ENCODE data around the gene BAAT. TPM values are rescaled to one million over a fixed set of nuclear protein-coding genes. Genes with fewer than 3 reads are reported as not detected.

BAAT gene
- total and polyA plus RNA-seq, 2 donors from 2014 or later: 0.09 to 0.15 TPM

GRCh38 chr9:101429736-101430135 is 44.9 kb upstream of the BAAT start:
- FAIRE-seq (no peak), DNase-seq (no peak)
- Histone ChIP-seq H3K9ac (ENCODE audit: low read length in 3 of 3) (no peak overlapping the region), H3K27me3 (ENCODE audit: control insufficient read depth, insufficient read depth, low read length) (no peaks in the 10 kb centered on the region), H3K9me3 (ENCODE audit: control insufficient read depth in 2 of 3, insufficient read depth in 1 of 3, low read length in 3 of 3) (no peaks in the 10 kb centered on the region), H3K4me3 (ENCODE audit: low read length in 3 of 3) (peak overlapping the region in 1 of 3 donors; percentile 74), H3K4me1 (ENCODE audit: control insufficient read depth in 2 of 3, insufficient read depth in 2 of 3, low read depth in 1 of 3, low read length in 3 of 3) (no peaks in the 10 kb centered on the region), H3K36me3 (ENCODE audit: control insufficient read depth in 2 of 3, insufficient read depth in 3 of 3, low read length in 3 of 3) (peaks cover 0 to 57% (median 10%) of the 10 kb centered on the region in 3 donors), H3K27ac (ENCODE audit: low read depth in 2 of 2, low read length in 2 of 2) (peak overlapping the region in 1 of 2 donors; percentile 15)
- no peak for TF ChIP-seq CTCF (IDR thresholded peaks at IDR 0.05; ENCODE audit: borderline replicate concordance, extremely low read depth, insufficient read depth)
- intact Hi-C loops (cut with DNase I): no loop called here

GRCh38 chr9:101428909-101429308 is 44.1 kb upstream of the BAAT start:
- Histone ChIP-seq H3K4me3 (ENCODE audit: low read length in 3 of 3) (no peak overlapping the region), H3K27me3 (ENCODE audit: control insufficient read depth, insufficient read depth, low read length) (no peaks in the 10 kb centered on the region), H3K9me3 (ENCODE audit: control insufficient read depth in 2 of 3, insufficient read depth in 1 of 3, low read length in 3 of 3) (no peaks in the 10 kb centered on the region), H3K27ac (ENCODE audit: low read depth in 2 of 2, low read length in 2 of 2) (peak overlapping the region in 1 of 2 donors; percentile 10), H3K36me3 (ENCODE audit: control insufficient read depth in 2 of 3, insufficient read depth in 3 of 3, low read length in 3 of 3) (peaks cover 0 to 50% (median 10%) of the 10 kb centered on the region in 3 donors), H3K4me1 (ENCODE audit: control insufficient read depth in 2 of 3, insufficient read depth in 2 of 3, low read depth in 1 of 3, low read length in 3 of 3) (no peaks in the 10 kb centered on the region), H3K9ac (ENCODE audit: low read length in 3 of 3) (no peak overlapping the region)
- no peak for FAIRE-seq
- DNase-seq: no peak
- intact Hi-C loops (cut with DNase I): no loop called here
- no peak for TF ChIP-seq CTCF (IDR thresholded peaks at IDR 0.05; ENCODE audit: borderline replicate concordance, extremely low read depth, insufficient read depth)

- Histone ChIP-seq H3K27me3 (ENCODE audit: control insufficient read depth, insufficient read depth, low read length) (no peaks in the 10 kb centered on the region), H3K36me3 (ENCODE audit: control insufficient read depth in 2 of 3, insufficient read depth in 3 of 3, low read length in 3 of 3) (peaks cover 0 to 50% (median 10%) of the 10 kb centered on the region in 3 donors), H3K27ac (ENCODE audit: low read depth in 2 of 2, low read length in 2 of 2) (no peak overlapping the region), H3K9me3 (ENCODE audit: control insufficient read depth in 2 of 3, insufficient read depth in 1 of 3, low read length in 3 of 3) (no peaks in the 10 kb centered on the region), H3K4me3 (ENCODE audit: low read length in 3 of 3) (no peak overlapping the region), H3K9ac (ENCODE audit: low read length in 3 of 3) (no peak overlapping the region), H3K4me1 (ENCODE audit: control insufficient read depth in 2 of 3, insufficient read depth in 2 of 3, low read depth in 1 of 3, low read length in 3 of 3) (no peaks in the 10 kb centered on the region)
- no peak for TF ChIP-seq CTCF (IDR thresholded peaks at IDR 0.05; ENCODE audit: borderline replicate concordance, extremely low read depth, insufficient read depth)
- intact Hi-C loops (cut with DNase I): no loop called here
- DNase-seq (no peak), FAIRE-seq (no peak)
These were observed 43.3 kb upstream of the BAAT start for GRCh38 chr9:101427957-101428655.
